CD4-positive, alpha-beta T cell treated with Interleukin-1 beta for 1 hour (primary cell): ENCODE results near the gene PAK6.

ENCODE experiments used
- DNase-seq, 2 donors: peaks; one replicate each; pipeline ENCODE4 v3.0.0-alpha.2; 2020 to 2022

PAK6 gene

DNA sequence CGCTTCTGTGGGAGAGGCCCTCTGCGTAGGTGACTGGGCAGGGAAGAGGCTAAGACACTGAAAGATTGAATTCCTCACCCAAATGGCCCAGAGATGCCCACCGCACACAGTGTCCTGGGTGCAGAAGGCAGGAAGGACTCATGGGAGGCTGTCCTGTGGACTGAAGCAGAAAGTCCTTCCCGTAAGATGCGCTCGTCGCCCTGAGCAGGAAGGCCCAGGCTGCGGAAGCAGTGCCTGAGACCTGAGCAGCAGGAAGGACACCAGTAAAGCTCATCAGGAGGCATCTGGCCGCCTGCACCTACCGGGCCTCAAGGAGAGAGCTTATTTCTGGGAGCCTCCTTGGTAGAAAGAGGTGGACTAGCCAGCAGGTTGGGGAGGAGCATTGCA, 3.3 kb downstream of the PAK6 start:
- DNase-seq: no peak

DNA sequence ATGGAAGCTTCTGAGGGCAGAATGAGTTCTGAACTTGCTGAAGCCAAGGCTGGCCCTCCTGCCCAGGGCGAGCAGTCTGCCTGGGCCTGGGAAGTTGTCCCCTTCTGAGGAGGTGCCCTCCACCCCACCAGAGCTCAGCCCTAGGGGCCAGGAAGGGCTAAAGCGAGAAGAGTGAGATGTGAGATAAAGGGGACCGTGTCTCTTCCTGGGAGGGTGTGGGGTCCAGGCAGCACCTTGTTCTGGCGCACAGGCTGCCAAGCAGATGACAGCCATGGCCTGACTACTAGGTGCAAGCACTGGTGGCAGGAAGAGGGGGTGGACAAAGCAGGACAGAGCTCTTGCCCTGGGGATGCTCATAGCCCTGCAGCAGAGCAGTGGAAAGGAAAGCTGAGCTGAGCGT, 3.7 kb downstream of the PAK6 start:
- no peak for DNase-seq

DNA sequence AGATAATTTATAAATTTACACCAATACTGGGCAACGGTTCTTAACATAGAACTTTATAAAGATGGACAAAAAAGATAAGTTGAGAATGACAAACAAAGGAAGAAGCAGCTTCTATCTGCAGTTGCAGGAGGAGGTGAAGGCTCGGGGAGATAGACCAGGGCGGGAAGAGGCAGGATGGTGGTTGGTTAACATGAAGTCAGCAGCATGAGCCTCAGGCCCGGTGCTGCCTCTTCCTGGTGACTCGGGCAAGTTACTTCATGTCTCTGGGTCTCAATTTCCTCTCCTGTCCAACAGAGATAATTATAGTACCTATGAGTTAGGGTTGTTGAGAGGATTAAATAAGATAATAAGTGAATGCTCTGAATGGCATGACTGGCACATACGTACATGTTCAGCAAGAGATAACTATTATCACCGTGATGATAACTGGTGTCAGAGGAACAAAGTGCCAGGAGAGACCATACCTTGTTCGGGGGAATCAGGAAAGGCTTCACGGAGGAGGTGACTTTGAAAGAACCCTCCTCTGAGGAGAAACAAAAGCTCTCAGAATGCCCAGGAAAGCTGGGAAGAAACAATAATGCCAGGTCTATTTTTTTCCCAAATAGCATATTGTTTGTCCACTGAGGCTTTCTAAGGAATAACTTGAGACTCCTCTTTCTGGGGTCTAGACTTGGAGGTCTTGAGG, 4.4 kb downstream of the PAK6 start:
- no peak for DNase-seq

DNA sequence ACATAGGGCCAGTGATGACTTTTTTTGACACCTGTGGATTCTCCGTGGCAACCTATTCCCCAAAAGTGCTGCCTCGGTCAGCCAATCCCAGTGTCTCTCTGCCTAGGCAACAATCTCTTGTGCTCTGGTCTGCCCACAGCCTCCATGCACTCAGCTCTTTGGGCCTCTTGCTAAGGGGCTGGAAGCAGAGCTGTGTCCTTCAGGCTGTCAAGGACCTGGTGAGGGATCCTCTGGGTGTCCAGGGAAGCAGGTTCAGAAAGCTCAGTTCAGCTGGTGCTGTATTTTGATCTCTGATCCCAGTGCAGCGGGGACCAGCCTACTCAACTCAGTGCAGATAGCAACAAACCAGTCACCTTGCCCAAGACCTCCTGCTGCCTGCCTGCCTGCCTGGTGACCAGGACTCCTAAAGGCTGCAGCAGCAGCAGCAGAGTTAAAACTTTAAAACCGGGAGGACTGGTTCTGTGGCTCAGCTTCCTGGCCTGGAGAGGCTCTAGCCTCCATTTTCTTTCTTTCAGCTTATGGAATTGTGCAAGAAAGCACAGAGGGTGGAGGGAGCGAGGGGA, 6.2 kb downstream of the PAK6 start:
- DNase-seq: no peak

DNA sequence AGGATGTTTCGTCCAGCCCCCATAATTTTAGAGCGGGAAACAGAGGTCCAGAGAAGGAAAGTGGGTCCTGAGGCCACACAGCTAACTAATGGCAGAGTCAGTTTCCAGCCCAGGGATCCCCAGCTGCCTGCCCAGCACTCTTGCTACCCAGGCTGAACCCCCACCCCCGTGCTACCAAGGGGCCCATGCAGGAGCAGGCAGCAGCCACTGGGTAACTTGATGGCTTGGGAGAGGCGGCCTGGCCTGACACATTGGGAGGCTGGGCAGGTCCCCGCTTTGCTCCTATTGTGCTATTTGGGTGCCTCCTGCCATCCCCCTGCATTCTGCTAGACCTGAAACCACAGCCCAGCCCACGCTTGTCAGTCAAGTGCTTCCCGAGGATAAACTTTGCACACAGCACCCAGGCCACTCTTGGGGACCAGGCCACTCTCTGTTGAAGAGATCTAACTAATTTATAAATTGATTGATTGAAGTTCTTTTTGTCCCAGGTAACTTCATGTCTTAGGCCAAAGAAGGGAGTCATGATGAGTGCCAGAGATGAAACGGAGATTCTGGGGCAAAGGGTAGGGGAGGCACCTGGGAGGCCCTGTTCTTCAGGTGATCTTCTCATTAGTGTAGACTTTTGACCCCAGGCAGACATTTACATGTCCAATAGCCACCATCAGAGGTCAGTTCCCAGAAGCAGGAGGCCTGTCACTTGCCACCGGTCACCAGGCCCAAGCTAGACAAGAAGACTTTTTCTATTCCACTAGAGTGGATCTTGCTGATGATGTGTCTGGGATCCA, 7.0 kb downstream of the PAK6 start:
- no peak for DNase-seq

DNA sequence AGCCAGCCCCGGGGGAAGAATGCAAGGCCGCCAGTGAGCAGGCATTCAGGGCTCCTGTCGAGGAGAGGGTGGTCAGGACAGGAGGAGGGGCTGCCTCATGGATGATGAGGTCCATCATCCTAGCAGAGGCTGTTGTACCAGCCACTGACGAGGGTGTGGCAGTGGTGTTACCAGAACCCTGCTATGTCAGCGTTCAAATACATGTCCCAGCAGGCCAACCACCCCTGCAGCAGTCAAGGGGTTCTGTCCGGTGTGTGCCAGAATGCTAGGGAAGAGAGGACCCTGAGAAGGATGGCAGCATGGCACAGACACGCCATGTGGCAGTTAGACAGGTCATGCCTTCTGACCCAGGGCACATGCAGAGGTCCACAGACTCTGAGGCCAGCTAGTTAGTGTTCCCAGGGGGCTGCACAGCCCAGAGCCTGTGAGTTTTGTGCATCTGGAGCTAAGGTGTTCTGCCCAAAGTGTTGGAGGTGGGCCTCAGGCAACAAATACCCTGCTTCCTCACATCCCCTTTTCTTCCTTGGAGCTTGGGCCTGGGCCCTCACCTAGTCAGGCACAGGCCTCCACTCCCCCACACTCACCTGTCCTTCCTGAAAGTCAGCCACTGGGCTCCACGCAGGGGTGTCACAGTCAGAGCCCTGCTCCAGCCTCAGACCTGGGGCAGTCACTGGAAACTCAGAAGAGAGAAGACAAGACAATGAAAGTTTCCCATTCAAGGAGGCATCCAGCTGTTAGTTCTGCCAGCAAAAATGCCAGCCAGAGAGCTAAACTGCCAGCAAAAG, 7.8 kb downstream of the PAK6 start:
- DNase-seq: no peak

DNA sequence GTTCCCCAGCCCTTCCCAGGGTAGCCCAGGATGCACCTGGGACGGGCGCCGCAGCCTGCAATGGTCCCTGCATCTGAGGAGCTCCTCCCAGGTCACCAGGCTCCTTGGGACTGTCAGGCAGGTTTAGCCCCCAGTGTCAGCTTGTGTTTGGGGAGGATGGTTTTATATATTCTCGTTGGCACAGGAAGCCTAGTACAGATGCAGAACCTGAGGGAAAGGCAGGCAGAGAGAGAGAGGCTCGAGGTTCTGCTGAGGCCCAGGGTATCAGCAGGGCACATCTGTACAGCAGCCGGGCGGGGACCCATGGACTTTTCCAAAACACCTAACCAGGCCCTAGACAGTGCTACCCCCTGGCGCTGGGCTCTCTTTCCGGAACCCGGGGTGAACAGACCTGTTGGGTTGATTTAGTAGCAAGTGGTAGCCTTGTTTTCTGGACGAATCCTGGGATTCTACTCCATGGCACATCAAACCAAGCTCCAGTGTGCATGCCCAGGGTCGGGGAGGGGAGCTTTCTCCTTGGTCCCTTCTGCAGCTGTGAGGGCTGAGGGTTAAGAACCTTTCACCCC, 8.6 kb downstream of the PAK6 start:
- DNase-seq: no peak

DNA sequence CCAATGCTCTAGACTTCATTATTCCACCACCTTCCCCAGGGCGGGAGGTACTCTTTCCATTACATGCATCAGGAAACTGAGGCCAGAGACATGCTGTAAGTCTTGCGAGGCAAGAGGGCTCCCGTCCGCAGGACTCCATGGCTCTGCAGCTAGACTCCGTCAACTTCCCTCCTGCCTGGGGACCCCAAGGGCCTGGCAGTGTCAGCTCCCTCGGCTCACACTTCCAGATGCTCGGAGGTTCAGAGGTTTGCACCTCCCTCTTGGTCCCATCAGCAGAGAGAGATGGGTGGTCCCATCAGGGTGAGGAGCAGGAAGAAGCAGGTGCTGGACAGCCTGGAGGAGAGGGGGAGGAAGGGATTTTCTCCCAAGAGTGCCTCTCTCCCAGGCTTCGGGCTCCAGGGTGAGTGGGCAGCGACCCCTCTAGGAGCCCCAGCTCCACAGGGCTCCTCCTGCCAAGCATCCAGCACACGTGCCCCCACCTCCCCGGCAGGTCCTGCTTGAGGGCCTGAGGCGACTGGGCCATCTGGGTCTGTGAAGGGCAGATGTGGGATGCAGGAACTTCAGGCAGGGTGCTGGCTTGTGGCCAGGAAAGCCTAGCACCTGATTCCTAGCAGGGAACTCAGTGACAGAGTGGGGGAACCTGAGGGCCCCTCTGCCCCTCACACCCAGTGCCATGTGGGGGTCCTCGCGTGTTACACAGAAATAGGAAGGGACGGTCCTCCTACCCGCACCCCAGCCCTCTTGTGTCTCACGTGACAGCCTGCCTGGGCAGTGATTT, 9.3 kb downstream of the PAK6 start:
- DNase-seq: no peak

DNA sequence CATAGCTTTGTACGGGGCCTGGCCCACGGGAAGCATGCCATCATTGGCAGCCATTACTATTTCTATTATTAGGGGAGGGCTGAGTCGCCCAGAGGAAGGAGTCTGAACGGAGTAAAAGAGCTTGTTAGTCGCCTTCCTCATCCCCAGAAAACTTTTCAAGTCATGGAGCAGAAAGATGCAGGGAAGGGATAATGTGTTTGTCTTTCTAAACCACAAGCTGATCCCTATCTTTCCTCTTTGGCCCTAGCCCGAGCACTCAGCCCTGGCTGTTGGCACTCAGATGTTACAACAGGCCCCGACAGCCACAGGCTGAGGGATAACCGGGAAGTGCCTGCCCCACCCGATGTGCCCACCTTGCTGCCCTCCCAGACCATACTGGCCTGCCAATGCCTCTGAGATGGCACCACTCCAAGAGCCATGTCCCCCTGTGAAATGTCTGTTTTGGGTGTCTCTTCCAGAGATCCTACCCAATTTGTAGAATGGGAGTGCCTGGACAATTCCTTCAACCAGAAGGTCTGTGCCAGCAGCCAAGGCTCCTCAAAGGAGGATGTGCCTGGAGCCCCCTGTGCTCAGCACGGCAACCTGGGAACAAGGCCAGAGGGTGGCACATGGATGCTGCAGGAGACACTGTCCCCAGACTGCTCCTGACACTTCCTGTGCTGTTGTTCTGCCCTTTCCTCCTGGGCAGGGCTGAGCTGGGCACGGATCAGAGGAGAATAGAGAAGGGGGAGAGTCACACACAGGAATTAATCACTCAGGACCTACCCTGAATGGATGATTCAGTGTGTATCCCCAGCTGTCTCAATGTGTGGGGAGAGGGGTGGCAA, 10.8 kb downstream of the PAK6 start:
- no peak for DNase-seq

DNA sequence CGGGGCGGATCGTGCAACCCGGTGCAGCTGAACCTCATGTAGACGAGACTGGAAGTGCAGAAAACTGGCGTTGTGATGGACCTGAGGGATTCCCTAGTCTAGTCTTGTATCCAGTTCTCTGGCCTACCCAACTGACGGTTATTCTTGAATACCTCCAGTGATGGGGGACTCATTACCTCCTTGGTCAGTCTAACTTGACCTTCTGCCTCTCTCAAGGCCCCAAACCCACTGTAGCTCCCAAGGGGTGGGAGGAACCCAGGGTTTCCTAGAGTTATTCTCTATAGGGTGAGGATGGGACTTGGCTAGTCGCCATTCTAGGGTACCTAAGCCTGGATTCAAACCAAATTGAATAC, 11.4 kb downstream of the PAK6 start:
- no peak for DNase-seq

DNA sequence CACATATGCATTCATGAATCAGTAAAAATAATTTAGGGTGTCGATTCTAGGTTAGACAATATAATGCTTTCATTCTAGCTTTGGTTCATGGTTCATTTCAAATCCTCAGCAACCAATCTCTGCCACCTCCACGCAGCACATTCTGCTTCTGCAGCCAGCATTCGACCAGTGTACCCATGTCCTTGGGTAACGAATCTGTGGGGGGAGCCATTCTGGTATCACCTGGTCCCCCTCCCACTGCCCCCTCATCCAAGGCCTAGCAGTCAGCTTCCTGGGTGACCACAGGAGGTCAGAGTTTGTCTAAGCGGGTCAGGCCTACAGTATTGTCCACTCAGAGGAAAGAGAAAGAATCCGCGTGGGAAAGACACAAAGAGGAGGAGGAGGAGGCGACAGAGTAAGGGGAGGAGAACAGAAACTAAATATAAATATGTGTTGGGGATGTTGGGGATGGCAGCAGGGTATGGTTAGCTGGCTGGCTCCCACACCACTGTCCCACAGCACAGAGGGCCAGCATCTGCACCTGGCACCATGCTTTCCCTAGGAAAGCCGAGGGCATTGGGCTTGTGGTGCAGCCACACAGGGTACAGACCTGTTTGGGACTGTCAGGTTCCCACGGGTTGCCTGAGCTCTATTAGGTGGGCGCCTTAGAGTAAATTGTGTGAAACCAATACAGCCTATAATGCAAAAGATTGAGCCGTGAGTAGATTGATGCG, 12.1 kb downstream of the PAK6 start:
- DNase-seq: no peak

DNA sequence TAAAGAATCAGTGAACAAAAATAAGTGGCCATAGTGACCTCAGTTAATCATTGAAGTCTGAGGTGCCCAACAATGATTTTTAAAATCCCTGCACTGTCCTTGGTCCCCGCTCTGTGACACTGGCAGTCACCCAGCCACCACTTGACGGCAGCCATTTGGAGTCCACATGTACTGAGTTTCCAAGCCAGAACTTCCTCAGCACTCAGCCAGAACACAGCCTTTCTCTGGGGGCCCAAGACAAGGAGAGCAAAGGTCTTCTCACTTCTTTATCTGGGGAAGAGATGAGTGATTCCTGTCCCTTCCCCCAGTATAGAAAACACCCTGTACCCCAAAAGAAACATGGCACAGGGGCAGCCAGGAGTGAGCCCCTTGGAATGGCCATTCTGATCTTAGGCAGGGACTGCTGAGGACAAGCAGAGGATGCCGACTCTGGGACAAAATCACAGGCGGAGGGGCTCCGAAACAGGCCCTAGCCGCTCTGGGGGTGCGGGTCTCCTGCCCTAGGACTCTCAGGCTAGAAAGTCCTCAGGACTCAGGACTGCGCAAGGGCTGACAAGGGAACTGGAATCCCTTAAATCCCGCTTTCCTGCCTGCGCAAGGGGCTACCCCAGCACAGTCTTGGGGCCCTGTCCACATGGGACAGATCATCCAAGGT, 12.8 kb downstream of the PAK6 start:
- DNase-seq: no peak

DNA sequence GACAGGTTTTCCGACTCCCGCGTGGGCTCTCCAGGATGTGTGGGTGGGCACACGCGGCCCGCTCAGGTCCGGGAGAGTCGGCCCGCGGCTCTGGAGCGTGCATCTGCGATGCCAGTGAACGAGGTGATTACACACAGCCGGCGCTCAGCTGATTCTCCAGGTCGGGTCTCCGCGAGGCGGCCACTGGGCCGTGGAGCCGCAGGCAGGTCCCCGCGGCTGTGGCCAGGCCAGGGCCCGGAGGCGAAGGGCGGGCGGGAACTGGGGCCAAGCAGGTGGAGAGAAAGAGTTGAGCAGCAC, 13.2 kb downstream of the PAK6 start:
- no peak for DNase-seq

DNA sequence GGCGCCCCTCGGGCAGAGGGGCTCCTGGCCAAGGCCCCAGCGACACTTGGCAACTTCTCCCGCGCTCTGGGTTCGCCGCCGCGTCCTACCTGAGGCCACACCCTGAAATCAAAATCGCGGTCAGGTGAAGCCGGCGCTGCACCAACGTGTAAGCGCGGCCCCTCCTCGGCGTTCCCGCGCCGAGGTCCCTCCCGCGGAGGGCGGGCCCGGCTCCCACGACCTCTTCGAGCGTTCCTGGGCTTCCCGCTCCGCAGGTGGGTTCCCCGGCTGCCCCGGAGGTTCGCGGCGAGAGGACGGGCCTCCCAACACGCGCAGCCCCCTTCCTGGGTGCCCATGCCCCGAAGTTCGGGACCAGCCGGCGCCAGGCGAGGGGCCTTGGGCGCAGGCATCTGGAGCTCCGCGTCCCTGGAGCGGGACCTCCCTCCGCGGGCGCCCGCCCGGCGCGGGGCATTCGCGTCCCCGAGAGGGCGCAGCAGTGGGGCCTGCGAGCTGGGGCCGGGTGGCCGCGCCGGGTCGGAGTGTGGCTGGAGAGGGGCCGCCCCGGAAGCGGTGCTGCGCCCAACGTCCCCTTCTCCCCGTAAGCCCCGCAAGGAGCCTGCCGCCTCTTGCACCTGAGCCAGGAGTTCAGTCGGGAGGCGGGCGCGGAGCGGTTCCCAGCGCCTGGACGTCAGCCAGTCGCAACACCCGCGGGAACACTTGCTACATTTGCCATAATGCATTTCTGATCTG, 13.7 kb downstream of the PAK6 start:
- DNase-seq: no peak

DNA sequence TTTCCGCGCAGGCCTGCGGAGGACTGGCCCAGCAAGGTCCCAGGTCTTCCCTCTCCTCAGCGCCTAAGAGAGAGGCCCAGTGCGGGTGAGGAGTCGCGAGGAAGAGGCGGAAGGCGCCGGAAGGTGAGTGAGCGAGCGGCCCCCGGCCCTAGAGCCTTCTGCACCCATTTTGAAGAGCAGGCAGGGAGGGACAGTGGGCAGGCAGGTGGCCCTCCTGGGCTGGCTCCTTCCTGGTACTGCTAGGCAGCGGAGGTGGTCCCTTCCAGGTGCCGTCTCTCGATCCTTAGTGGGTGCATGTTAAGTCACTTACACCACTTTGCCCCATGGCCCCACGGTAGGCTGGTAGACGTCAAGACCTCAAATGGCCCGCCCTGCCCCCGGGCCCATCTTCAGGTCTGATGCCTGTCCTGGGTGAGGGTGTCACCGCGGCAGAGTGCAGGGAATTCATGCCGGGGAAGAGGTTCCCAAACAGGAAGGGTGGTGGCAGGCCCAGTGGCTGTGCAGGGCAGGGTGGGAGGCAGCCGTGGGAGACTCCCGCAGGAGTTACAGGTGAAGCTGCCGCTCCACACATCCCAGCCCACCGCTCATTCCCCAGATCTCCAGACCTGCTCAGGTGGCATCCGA, 14.4 kb downstream of the PAK6 start:
- no peak for DNase-seq

DNA sequence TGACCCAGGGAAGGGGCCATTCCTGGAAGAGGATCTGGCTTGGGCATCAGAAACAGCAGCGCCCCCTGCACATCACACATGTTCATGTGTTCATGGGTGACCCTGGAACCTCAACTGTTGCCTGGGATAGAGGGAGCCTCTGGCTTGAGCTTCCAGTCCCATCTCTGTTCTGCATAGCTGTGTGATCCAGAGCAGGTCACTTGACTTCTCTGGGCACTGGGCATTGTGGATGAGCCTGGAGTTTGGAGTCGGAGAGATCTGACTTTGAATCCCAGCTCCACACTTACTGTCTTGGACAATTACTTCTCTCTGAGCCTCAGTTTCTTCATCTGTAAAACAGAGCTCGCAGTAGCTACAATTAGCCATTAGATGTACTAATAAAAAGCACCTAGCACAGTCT, 15.6 kb downstream of the PAK6 start:
- no peak for DNase-seq

DNA sequence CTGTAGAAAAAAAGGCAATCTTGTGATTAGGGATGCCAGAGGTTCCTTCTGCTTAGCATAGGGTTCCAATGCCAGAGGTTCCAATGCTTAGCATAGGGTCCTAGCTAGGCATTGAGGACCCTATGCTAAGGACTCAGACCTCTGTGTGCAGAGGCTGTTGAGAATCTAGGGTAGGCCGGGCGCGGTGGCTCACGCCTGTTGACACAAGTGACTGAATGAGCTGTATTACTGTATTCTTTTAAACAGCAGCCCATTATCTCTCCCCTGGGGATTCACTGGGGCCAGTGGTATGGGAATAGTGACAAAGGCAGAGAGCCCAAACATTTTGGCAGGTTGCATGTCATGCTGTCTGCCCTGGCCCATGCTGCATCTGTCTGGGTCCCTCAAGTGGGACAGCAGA, 16.2 kb downstream of the PAK6 start:
- no peak for DNase-seq

DNA sequence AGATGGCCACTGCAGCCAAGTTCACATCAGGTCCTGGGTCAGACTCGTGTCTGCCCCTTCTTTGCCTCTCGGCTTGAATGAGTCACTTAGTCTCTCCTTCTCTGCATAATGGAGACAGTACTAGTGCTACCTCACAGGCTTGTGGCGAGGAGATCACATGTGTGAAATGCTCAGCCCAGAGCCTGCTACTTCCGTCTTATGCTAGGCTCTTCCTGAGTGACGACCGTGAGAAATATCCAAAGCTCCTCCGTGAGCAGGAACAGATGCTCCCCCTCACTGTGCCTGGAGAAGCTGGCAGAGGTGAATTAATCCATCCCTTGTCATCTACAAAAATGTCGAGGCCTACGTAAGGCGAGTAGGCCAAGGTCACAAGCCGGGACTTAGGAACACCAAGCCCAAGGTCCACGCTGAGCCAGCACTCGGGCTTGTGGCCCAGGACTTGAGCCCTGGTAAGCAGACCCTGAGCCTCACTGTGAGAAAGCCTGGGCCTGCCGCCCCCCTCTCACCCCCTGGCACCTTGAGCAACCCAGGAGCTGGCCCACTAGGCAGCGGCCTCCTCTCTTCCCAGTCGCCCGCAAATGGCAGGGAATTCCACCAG, 17.9 kb downstream of the PAK6 start:
- peak; percentile 35 to 47 for DNase-seq
